HCT116 (cell line): ENCODE data around the gene ZMYM4. TPM values are rescaled to one million over a fixed set of nuclear protein-coding genes. Genes with fewer than 3 reads are reported as not detected.

Experiments
- ATAC-seq: fragments of 200-7000 bp; cut with Tn5 transposase; 2 replicates; pipeline ENCODE4 v1.9.1; 2020; ENCODE audit warnings: mild to moderate bottlenecking, moderate library complexity
- BruUV-seq: library from RNA; stranded (reverse); fragments of 400-500 nt; replicated peaks from 2 replicates; lab custom pipeline; 2021; lab: Mats Ljungman, UMichigan
- CTCF ChIA-PET: fragments of 300-600 bp; sonication (Branson Sonifier 250); formaldehyde crosslinking; loops from one replicate; lab custom pipeline; 2021; ENCODE audit warnings: antibody characterized with exemption; lab: Charles Lee
- POLR2A ChIA-PET: fragments of 300-600, 350-600 bp; sonication (Branson Sonifier 250); formaldehyde crosslinking; loops from one replicate; lab custom pipeline; 2021; ENCODE audit warnings: antibody characterized with exemption; lab: Charles Lee
- RAD21 ChIA-PET, 2 experiments: fragments of 300-600 bp; sonication (Branson Sonifier 250); formaldehyde crosslinking; loops; one replicate each; lab custom pipeline; 2023; ENCODE audit warnings: low total read pairs in 2 of 2; ENCODE audit not compliant: uncharacterized antibody in 2 of 2, unreplicated experiment in 2 of 2, low non-redundant PET in 1 of 2; lab: Charles Lee
- DNase-seq: peaks from one replicate; pipeline ENCODE4 v3.0.0-alpha.2; 2010; ENCODE audit warnings: low read depth, low spot score
- H2AFZ ChIP-seq: fragments of 200-600 bp; shearing (Covaris generic), sonication (generic); 2 replicates; pipeline ENCODE4 v1.6.1; 2017; ENCODE audit warnings: low read depth, mixed run types, mixed read lengths, antibody characterized with exemption, low read length; ENCODE audit not compliant: poor library complexity, severe bottlenecking
- H3K27ac ChIP-seq: 2 replicates; pipeline ENCODE4 v1.5.1; 2012; ENCODE audit warnings: low read depth, low read length
- H3K27me3 ChIP-seq: fragments of 200-600 bp; sonication (generic); 2 replicates; pipeline ENCODE4 v1.6.1; 2016; ENCODE audit warnings: mixed run types, low read length, mixed read lengths; ENCODE audit not compliant: insufficient read depth
- H3K36me3 ChIP-seq, 2 experiments: fragments of 200-500 bp in 1 of 2; fragments of 200-600 bp in 1 of 2; sonication (Bioruptor generic) in 1 of 2; sonication (generic) in 1 of 2; 2 replicates each; pipeline versions ENCODE4 v1.5.1 to v1.6.1; 2014 to 2016; ENCODE audit warnings: low read length in 2 of 2, inconsistent platforms in 1 of 2, mixed read lengths in 1 of 2, mixed run types in 1 of 2; ENCODE audit not compliant: insufficient read depth in 2 of 2, control insufficient read depth in 1 of 2
- H3K4me1 ChIP-seq, 2 experiments: fragments of 200-600 bp in 1 of 2; sonication (generic) in 1 of 2; 2 replicates each; pipeline versions ENCODE4 v1.5.1 to v1.6.1; 2012 to 2017; ENCODE audit warnings: low read length in 2 of 2, inconsistent platforms in 1 of 2, mild to moderate bottlenecking in 1 of 2, mixed read lengths in 1 of 2, mixed run types in 1 of 2, moderate library complexity in 1 of 2; ENCODE audit not compliant: insufficient read depth in 2 of 2, control insufficient read depth in 1 of 2
- H3K4me2 ChIP-seq: fragments of 200-600 bp; sonication (generic); 2 replicates; pipeline ENCODE4 v1.6.1; 2017; ENCODE audit warnings: mixed run types, low read length, mixed read lengths
- H3K4me3 ChIP-seq, 2 experiments: fragments of 200-600 bp in 1 of 2; sonication (generic) in 1 of 2; replicated peaks in 1 of 2; 2 replicates each; pipeline ENCODE4 v1.5.1; 2011 to 2016; ENCODE audit warnings: low read length in 2 of 2, control low read depth in 1 of 2, low read depth in 1 of 2, mild to moderate bottlenecking in 1 of 2, mixed read lengths in 1 of 2, mixed run types in 1 of 2
- H3K79me2 ChIP-seq: fragments of 200-600 bp; sonication (generic); 2 replicates; pipeline ENCODE4 v1.6.1; 2017; ENCODE audit warnings: mild to moderate bottlenecking, mixed run types, low read length, moderate library complexity, mixed read lengths; ENCODE audit not compliant: insufficient read depth
- H3K9ac ChIP-seq: fragments of 200-600 bp; sonication (generic); 2 replicates; pipeline ENCODE4 v1.6.1; 2016; ENCODE audit warnings: low read length, mixed read lengths
- H3K9me2 ChIP-seq: fragments of 200-600 bp; sonication (generic), shearing (Covaris generic); 2 replicates; pipeline ENCODE4 v1.6.1; 2017; ENCODE audit warnings: mixed run types, mild to moderate bottlenecking, moderate library complexity; ENCODE audit not compliant: insufficient read depth
- H3K9me3 ChIP-seq, 2 experiments: fragments of 200-500 bp in 1 of 2; fragments of 200-600 bp in 1 of 2; sonication (Bioruptor generic) in 1 of 2; sonication (generic) in 1 of 2; 2 replicates each; pipeline ENCODE4 v1.6.1; 2014 to 2017; ENCODE audit warnings: low read length in 2 of 2, mixed read lengths in 2 of 2, inconsistent platforms in 1 of 2, low read depth in 1 of 2, mild to moderate bottlenecking in 1 of 2, mixed run types in 1 of 2, moderate library complexity in 1 of 2; ENCODE audit not compliant: control insufficient read depth in 1 of 2, insufficient read depth in 1 of 2
- H4K20me1 ChIP-seq: fragments of 200-600 bp; sonication (generic), shearing (Covaris generic); 2 replicates; pipeline ENCODE4 v1.6.1; 2017; ENCODE audit warnings: mixed run types, mild to moderate bottlenecking, moderate library complexity; ENCODE audit not compliant: insufficient read depth
- CEBPB ChIP-seq: IDR thresholded peaks from 2 replicates; pipeline ENCODE4 v1.6.1; 2012; ENCODE audit warnings: low read depth
- CTCF ChIP-seq, 3 experiments: fragments of 200-600 bp in 1 of 3; sonication (generic) in 1 of 3; IDR thresholded peaks in 2 of 3; conservative IDR thresholded peaks in 1 of 3; 2 replicates each; pipeline ENCODE4 v1.5.1; 2012 to 2017; ENCODE audit warnings: low read depth in 2 of 3, low read length in 2 of 3, antibody characterized with exemption in 1 of 3, borderline replicate concordance in 1 of 3, control low read depth in 1 of 3, mild to moderate bottlenecking in 1 of 3, mixed read lengths in 1 of 3, mixed run types in 1 of 3, moderate library complexity in 1 of 3; ENCODE audit not compliant: insufficient read depth in 1 of 3
- EGR1 ChIP-seq: IDR thresholded peaks from 2 replicates; pipeline ENCODE4 v1.6.1; 2012; ENCODE audit warnings: low read depth
- EZH2 ChIP-seq: fragments of 200-600 bp; sonication (generic); IDR thresholded peaks from 2 replicates; pipeline ENCODE4 v1.6.1; 2017; ENCODE audit warnings: antibody characterized with exemption, mixed run types
- EZH2phosphoT487 ChIP-seq: fragments of 200-600 bp; IDR thresholded peaks from 2 replicates; pipeline ENCODE4 v1.6.1; 2018; ENCODE audit warnings: antibody characterized with exemption, borderline replicate concordance
- FOSL1 ChIP-seq: IDR thresholded peaks from 2 replicates; pipeline ENCODE4 v1.6.1; 2012; ENCODE audit warnings: low read depth
- MAX ChIP-seq: IDR thresholded peaks from 2 replicates; pipeline ENCODE4 v1.6.1; 2012
- POLR2A ChIP-seq: IDR thresholded peaks from 2 replicates; pipeline ENCODE4 v1.7.0; 2011; ENCODE audit warnings: borderline replicate concordance; ENCODE audit not compliant: insufficient read depth, insufficient read length; ENCODE audit errors: extremely low read depth
- POLR2AphosphoS5 ChIP-seq: IDR thresholded peaks from 2 replicates; pipeline ENCODE4 v1.6.1; 2011; ENCODE audit warnings: mild to moderate bottlenecking, low read depth, low read length, moderate library complexity
- RAD21 ChIP-seq: IDR thresholded peaks from 2 replicates; pipeline ENCODE4 v1.6.1; 2012; ENCODE audit warnings: low read depth, mild to moderate bottlenecking
- REST ChIP-seq: IDR thresholded peaks from 2 replicates; pipeline ENCODE4 v1.6.1; 2012; ENCODE audit warnings: low read depth
- SIN3A ChIP-seq: IDR thresholded peaks from 2 replicates; pipeline ENCODE4 v1.6.1; 2012; ENCODE audit warnings: low read depth
- SP1 ChIP-seq: IDR thresholded peaks from 2 replicates; pipeline ENCODE4 v1.6.1; 2012; ENCODE audit warnings: low read depth
- SRF ChIP-seq: IDR thresholded peaks from 2 replicates; pipeline ENCODE4 v1.6.1; 2012; ENCODE audit warnings: low read depth
- TCF7L2 ChIP-seq: IDR thresholded peaks from 2 replicates; pipeline ENCODE4 v1.7.0; 2011; ENCODE audit warnings: borderline replicate concordance, inconsistent platforms; ENCODE audit not compliant: insufficient read depth, insufficient read length; ENCODE audit errors: extremely low read depth
- YY1 ChIP-seq: IDR thresholded peaks from 2 replicates; pipeline ENCODE4 v1.6.1; 2011; ENCODE audit warnings: low read length, low read depth, moderate library complexity, mild to moderate bottlenecking; ENCODE audit not compliant: insufficient replicate concordance; ENCODE audit errors: extremely low read depth
- ZBTB33 ChIP-seq: IDR thresholded peaks from 2 replicates; pipeline ENCODE4 v1.6.1; 2011; ENCODE audit warnings: mild to moderate bottlenecking, low read length, moderate library complexity; ENCODE audit not compliant: insufficient replicate concordance; ENCODE audit errors: extremely low read depth
- ZFX ChIP-seq: fragments of 450-650 bp; IDR thresholded peaks from 2 replicates; pipeline ENCODE4 v1.6.1; 2017
- ZNF274 ChIP-seq: fragments of 200-500 bp; sonication (Bioruptor generic); IDR thresholded peaks from 2 replicates; pipeline ENCODE4 v1.6.1; 2014; ENCODE audit warnings: mild to moderate bottlenecking, low read depth, low read length, inconsistent platforms
- intact Hi-C: fragments of 100-400 bp; cut with micrococcal nuclease; formaldehyde crosslinking; loops from 2 replicates; pipeline ENCODE4 v1.10.0; 2022
- total RNA-seq: library from RNA; stranded (reverse); gene quantifications from one replicate; pipeline ENCODE4 v1.2.1, GENCODE V29; 2021; ENCODE audit not compliant: unreplicated experiment

Gene ZMYM4
- total RNA-seq, 1 experiment from 2014 or later, result 58.0 TPM

- no peaks in the 10 kb centered on the region for H3K9me3 ChIP-seq
- H4K20me1 ChIP-seq, result no peaks in the 10 kb centered on the region
- no peak for TF ChIP-seq MAX
- no peak for TF ChIP-seq SIN3A
- TF ChIP-seq TCF7L2, result no peak
- no peak for TF ChIP-seq EGR1
- TF ChIP-seq CTCF (IDR thresholded peaks at IDR 0.05 in 2 of 3, conservative IDR thresholded peaks at IDR 0.05 in 1 of 3; ENCODE audit: borderline replicate concordance in 1 of 3, insufficient read depth in 1 of 3, low read depth in 2 of 3, low read length in 2 of 3), result no peak
- TF ChIP-seq REST, result no peak
- no peak for TF ChIP-seq POLR2AphosphoS5
- TF ChIP-seq EZH2phosphoT487, result no peak
- TF ChIP-seq SRF, result no peak
- no peak for TF ChIP-seq SP1
- no peak for TF ChIP-seq RAD21
- TF ChIP-seq POLR2A, result no peak
- TF ChIP-seq EZH2, result no peak
- no peak for TF ChIP-seq ZFX
- TF ChIP-seq ZBTB33, result no peak
- TF ChIP-seq FOSL1, result no peak
- no peak for TF ChIP-seq YY1
- no peak for TF ChIP-seq CEBPB
- no peak for TF ChIP-seq ZNF274
- H3K27me3 ChIP-seq, result no peaks in the 10 kb centered on the region
- H3K27ac ChIP-seq, result no peak overlapping the region
- H3K9me2 ChIP-seq, result no peaks in the 10 kb centered on the region
- BruUV-seq, result no TSS peak
- H2AFZ ChIP-seq, result no peak overlapping the region
- ATAC-seq (no peak), DNase-seq (no peak)
- no peak overlapping the region for H3K9ac ChIP-seq
- ChIA-PET POLR2A (no interaction called here), RAD21 (no interaction called here), CTCF (no interaction called here)
- H3K36me3 ChIP-seq, result no peaks in the 10 kb centered on the region
- no peaks in the 10 kb centered on the region for H3K4me1 ChIP-seq
- H3K4me3 ChIP-seq, result no peak overlapping the region
- intact Hi-C loops, result no loop called here
- no peaks in the 10 kb centered on the region for H3K79me2 ChIP-seq
- H3K4me2 ChIP-seq, result no peak overlapping the region
These were observed 37.2 kb upstream of the ZMYM4 start for GRCh38 chr1:35231287-35231686.
